ENCODE measurements around the gene PLB1. TPM values are rescaled to one million over a fixed set of nuclear protein-coding genes. Genes with fewer than 3 reads are reported as not detected.

The PLB1 gene
- total RNA-seq, 1 donor from 2014 or later: 7.2 TPM

- no peak for DNase-seq (ENCODE audit: low spot score)
These were observed 148.1 kb downstream of the PLB1 start for GRCh38 chr2:28643911-28644334.

DNA sequence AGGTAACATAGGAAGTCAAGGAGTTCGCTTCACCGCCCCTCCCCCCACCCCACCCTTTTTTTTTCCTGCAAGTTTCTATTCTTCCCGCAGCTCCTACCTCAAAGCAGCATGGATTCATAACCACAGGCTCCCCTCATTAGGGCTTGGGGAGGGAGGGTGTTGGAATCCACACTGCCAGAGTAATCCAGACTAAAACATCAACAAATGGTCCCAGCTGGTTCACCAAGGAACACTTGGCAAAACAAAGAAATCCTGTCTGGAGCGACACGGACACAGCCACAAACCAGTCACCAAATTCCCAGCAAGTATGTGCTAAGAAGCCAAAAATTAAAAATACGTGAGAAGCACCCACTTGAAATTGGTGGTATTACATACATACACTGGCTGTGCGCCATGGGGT lies 148.9 kb downstream of the PLB1 start:
- no peak for DNase-seq (ENCODE audit: low spot score)

DNA sequence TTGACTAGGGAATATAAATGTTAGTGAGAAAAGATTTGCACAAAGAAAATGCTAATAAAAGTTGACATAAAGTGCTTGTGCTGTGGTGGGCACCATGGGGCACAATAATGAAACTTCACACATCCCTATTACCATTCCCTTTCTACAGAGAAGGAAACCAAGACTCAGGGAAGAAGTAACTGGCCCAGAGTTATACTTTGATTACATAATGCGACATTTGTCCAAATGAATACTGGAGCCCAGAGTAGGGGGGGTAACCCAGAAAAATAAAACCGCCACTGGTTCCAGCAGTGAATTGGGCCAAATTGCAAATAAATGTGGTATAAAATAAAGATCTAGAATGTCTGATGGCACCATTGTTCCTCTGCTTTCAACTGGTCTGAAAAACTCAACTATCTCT lies 149.7 kb downstream of the PLB1 start:
- DNase-seq (ENCODE audit: low spot score): no peak

- DNase-seq (ENCODE audit: low spot score): no peak
These were observed 151.8 kb downstream of the PLB1 start for GRCh38 chr2:28647682-28648081.

DNA sequence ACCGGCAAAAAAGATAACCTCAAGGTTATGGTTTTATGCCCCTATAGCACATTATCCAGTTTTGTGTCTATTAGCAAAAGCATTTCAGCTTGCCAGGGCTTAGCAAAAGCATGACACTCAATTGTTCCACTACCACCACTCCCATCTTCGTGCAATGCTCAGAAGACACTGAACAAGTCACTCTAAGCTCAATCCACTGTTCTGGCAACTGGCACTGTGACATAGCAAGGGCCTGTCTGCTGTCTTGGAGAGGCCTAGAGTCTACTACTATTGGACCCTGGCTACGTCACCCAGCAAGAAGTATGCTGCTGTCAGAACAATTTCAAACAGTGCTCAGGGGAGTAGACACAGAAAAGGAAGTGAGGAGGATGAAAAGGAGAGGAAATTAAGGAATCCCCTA lies 152.3 kb downstream of the PLB1 start:
- no peak for DNase-seq (ENCODE audit: low spot score)

DNA sequence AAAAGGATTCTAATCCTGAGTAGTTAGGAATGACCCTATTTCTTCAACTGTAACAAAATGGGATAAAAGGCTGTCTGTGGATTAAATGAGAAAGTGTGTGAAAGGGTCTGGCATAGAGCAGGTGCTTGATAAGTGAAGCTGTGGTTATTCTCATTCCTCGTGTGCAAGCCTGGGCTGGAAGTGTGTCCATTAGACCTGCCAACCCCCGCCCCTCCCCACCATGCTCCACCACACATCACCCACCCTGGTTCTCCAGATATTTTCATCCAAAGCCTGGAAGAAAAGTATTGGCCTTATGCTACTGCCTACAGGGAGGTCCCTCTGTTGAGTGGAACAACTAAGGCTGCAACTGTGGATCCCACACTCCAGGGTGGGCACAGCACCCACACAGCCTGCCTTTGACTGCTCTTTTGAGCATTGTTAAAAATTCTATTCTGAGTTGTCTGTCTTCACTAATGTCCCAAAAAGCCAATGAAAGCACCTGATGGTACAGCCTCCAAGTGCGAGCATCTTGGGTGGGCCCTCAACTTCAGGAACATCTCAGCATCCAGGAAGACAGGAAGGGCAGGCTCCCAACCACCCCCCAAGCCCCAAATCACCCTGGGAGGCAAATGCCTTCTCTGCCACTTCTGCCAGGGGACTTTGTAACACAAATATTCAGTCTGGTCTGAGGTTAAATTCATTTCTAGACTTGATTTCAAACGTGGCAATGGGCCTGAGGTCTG lies 153.0 kb downstream of the PLB1 start:
- DNase-seq (ENCODE audit: low spot score): no peak

DNA sequence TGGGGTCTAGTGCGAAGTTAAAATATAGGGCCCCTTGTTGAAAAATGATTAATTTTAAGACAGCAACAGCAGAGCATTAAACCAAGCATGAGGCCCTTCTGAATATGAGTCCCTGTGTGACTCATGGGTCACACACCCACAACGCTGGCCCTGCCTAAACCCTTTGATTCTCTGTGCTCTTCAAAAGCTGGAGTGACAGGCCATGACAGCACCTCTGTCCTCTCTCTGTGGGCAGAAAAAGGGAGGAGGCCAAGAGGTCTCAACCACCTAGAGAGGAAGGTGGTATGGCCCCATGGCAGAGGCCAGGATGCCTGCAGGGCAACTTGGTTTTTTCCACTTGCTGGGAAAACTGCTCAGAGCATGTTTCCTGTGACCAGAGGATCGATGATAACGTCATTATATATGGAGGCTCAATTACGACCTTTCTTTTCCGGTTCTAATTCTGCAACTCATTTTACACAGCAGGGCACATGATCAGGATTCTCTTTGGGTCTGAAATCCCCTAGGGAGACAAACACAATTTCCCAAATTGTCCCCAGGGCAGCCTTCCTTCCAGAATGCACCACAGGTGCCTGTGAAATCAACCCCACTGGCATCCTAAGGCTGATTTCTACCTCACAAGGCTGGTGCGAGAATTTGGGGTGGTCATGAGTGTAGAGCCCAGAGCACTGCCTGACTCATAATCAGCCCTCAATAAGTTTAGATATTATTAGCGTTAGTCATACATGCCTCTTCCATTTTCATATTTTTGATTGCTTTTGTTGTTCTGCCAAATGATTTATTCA lies 153.8 kb downstream of the PLB1 start:
- no peak for DNase-seq (ENCODE audit: low spot score)

- DNase-seq (ENCODE audit: low spot score): no peak
These were observed 154.4 kb downstream of the PLB1 start for GRCh38 chr2:28650266-28650584.

DNA sequence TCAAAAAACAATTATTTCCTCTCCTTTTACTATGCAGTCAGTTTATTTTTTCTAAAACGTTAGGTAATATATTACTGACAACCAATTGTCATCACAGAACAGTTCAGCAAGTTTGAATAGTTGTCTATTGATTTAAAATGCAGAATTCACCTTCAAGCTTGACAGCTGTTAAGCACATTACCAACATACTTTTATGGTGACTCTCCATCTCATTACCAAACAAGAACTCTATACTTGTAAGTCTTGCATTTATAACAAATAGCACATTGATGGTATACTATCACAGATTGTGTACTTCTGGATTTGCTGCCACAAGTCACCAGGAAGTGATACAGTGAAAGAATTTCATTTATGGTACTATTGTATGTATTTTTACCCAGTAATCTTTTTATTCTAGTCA lies 156.4 kb downstream of the PLB1 start:
- DNase-seq (ENCODE audit: low spot score): no peak

DNA sequence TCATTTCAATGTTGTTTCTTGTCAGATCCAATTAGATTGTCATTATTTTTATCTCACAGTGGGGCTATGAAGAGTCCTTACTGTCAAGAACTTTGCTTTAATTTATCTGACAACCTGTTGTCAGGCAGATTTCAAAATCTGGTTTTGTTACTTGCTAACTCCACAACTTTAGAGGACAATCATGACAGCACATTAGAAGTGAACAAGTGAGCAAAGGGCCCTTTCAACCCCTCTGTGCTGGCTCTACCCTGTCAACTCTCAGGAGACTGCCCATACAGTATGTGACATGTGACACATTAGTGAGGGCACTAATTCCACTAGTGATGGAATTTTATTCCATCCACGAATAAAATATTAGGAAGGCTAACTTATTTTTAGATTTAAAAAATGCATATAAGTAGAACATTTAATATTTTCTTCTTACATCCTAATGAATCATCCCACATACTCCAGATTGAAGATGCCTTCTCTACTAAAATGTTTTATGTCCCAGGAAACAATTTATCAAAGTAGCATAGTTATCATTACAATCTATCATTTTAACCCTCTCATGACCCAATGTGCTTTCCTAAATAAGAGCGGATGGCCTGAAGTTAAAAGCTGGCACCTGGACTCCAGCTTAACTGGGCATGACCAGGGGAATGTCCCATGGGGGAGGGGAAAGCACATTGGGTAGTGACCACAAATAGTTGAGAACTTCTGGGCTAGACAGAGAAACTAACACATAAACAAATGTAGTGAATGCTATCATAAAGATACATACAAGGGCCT lies 158.2 kb downstream of the PLB1 start:
- DNase-seq (ENCODE audit: low spot score): no peak

- DNase-seq (ENCODE audit: low spot score): peak; percentile 57
These were observed 158.9 kb downstream of the PLB1 start for GRCh38 chr2:28654663-28655320.

- no peak for DNase-seq (ENCODE audit: low spot score)
These were observed 161.2 kb downstream of the PLB1 start for GRCh38 chr2:28656937-28657615.

- DNase-seq (ENCODE audit: low spot score): no peak
These were observed 162.5 kb downstream of the PLB1 start for GRCh38 chr2:28658369-28658768.

- no peak for DNase-seq (ENCODE audit: low spot score)
These were observed 163.3 kb downstream of the PLB1 start for GRCh38 chr2:28659127-28659526.

DNA sequence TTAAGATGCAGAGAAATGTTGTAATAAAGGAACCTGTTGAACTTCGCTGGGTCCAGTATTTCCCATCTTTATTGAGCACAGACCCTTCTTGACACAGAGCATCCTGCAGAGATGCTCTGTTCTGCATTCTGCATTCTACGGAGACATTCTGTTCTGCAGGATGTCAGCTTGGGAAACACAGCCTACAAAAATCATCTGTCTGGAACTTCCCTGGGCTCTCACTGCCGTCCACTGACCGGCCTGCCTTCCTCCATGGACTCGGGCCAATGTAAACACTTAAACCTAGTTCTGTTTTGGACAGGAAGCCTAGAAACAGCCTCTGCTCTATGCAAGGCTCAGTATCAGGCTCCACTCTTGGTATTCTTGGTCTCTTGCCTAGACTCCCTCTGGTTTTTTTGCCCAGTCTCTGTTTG lies 165.7 kb downstream of the PLB1 start:
- peak; percentile 87 for DNase-seq (ENCODE audit: low spot score)

- peak; percentile 81 for DNase-seq (ENCODE audit: low spot score)
These were observed 166.2 kb downstream of the PLB1 start for GRCh38 chr2:28662044-28662443.

- peak; percentile 67 for DNase-seq (ENCODE audit: low spot score)
These were observed 166.8 kb downstream of the PLB1 start for GRCh38 chr2:28662468-28663181.

- DNase-seq (ENCODE audit: low spot score): no peak
These were observed 167.5 kb downstream of the PLB1 start for GRCh38 chr2:28663359-28663758.

- peak; percentile 69 for DNase-seq (ENCODE audit: low spot score)
These were observed 168.4 kb downstream of the PLB1 start for GRCh38 chr2:28664120-28664842.

GRCh38 chr2:28665041-28665704 lies 169.3 kb downstream of the PLB1 start:
- DNase-seq (ENCODE audit: low spot score): peak; percentile 69

Measured in mucosa of gallbladder (tissue), 1 donor.